HG02840 (cell line): ENCODE measurements around the gene CAMSAP2.

Experiments used
- ATAC-seq: cut with Tn5 transposase; IDR thresholded peaks from one replicate; pipeline ENCODE4 v1.9.1; 2021; ENCODE audit warnings: mild to moderate bottlenecking, moderate library complexity, moderate number of reproducible peaks; ENCODE audit not compliant: unreplicated experiment, low FRiP score

Gene CAMSAP2

GRCh38 chr1:200738327-200738948 lies at the start of gene CAMSAP2:
CAMSAP2 (plus strand) TSS chr1:200738893; CDS start chr1:200739828, 935 bp downstream.
- no peak for ATAC-seq

GRCh38 chr1:200692316-200692715 lies 46.4 kb upstream of the CAMSAP2 start:
- ATAC-seq = no peak

GRCh38 chr1:200693327-200693726 lies 45.4 kb upstream of the CAMSAP2 start:
- ATAC-seq = no peak

- ATAC-seq = no peak
These were observed 44.0 kb upstream of the CAMSAP2 start for GRCh38 chr1:200694738-200695137.

GRCh38 chr1:200699871-200700270 lies 38.8 kb upstream of the CAMSAP2 start:
- no peak for ATAC-seq

- ATAC-seq = no peak
These were observed 33.6 kb upstream of the CAMSAP2 start for GRCh38 chr1:200704986-200705500.

GRCh38 chr1:200706111-200706814 lies 32.4 kb upstream of the CAMSAP2 start:
- ATAC-seq = no peak

- ATAC-seq = no peak
These were observed 31.6 kb upstream of the CAMSAP2 start for GRCh38 chr1:200707116-200707515.

- ATAC-seq = no peak
These were observed 30.5 kb upstream of the CAMSAP2 start for GRCh38 chr1:200708161-200708560.

- no peak for ATAC-seq
These were observed 29.9 kb upstream of the CAMSAP2 start for GRCh38 chr1:200708769-200709168.

- ATAC-seq = no peak
These were observed 28.5 kb upstream of the CAMSAP2 start for GRCh38 chr1:200710166-200710565.

GRCh38 chr1:200714504-200715187 lies 24.0 kb upstream of the CAMSAP2 start:
- ATAC-seq = no peak

- no peak for ATAC-seq
These were observed 18.5 kb upstream of the CAMSAP2 start for GRCh38 chr1:200720199-200720598.

GRCh38 chr1:200724064-200724463 lies 14.6 kb upstream of the CAMSAP2 start:
- ATAC-seq = no peak

GRCh38 chr1:200727257-200727656 lies 11.4 kb upstream of the CAMSAP2 start:
- no peak for ATAC-seq

- no peak for ATAC-seq
These were observed 8.8 kb upstream of the CAMSAP2 start for GRCh38 chr1:200729863-200730262.

- ATAC-seq = no peak
These were observed 6.9 kb upstream of the CAMSAP2 start for GRCh38 chr1:200731654-200732332.

GRCh38 chr1:200732438-200732837 lies 6.3 kb upstream of the CAMSAP2 start:
- ATAC-seq = no peak

GRCh38 chr1:200733907-200734306 lies 4.8 kb upstream of the CAMSAP2 start:
- ATAC-seq = no peak

GRCh38 chr1:200737647-200738291 lies 924 bp upstream of the CAMSAP2 start:
- no peak for ATAC-seq
